DOHH2 (cell line): ENCODE results near the gene ZNF638.
"Not testable (repeated sequence)": the region's sequence is repeated elsewhere in the genome, so short reads cannot be mapped to it uniquely, and the experiment has no call there.

ENCODE experiments used
- EZH2phosphoT487 ChIP-seq: fragments of 200-600 bp; sonication (generic); IDR thresholded peaks from 2 replicates; pipeline ENCODE4 v1.6.1; 2017; ENCODE audit warnings: borderline replicate concordance, mild to moderate bottlenecking, antibody characterized with exemption, low read length, moderate library complexity, mixed read lengths
- TF ChIP-seq, protein P1 (sequence below): fragments of 200-600 bp; sonication (generic); IDR thresholded peaks from one replicate; pipeline ENCODE4 v1.5.1; 2014; ENCODE audit warnings: antibody characterized with exemption, mild to moderate bottlenecking, low read depth, low read length; ENCODE audit not compliant: poor library complexity, severe bottlenecking

DNA sequence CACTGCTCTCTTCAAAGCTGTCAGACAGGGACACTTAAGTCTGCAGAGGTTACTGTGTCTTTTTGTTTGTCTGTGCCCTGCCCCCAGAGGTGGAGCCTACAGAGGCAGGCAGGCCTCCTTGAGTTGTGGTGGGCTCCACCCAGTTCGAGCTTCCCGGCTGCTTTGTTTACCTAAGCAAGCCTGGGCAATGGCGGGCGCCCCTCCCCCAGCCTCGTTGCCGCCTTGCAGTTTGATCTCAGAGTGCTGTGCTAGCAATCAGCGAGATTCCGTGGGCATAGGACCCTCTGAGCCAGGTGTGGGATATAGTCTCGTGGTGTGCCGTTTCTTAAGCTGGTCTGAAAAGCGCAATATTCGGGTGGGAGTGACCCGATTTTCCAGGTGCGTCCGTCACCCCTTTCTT is 85.3 kb downstream of the ZNF638 start:
- TF ChIP-seq, protein P1, sequence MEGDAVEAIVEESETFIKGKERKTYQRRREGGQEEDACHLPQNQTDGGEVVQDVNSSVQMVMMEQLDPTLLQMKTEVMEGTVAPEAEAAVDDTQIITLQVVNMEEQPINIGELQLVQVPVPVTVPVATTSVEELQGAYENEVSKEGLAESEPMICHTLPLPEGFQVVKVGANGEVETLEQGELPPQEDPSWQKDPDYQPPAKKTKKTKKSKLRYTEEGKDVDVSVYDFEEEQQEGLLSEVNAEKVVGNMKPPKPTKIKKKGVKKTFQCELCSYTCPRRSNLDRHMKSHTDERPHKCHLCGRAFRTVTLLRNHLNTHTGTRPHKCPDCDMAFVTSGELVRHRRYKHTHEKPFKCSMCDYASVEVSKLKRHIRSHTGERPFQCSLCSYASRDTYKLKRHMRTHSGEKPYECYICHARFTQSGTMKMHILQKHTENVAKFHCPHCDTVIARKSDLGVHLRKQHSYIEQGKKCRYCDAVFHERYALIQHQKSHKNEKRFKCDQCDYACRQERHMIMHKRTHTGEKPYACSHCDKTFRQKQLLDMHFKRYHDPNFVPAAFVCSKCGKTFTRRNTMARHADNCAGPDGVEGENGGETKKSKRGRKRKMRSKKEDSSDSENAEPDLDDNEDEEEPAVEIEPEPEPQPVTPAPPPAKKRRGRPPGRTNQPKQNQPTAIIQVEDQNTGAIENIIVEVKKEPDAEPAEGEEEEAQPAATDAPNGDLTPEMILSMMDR, result not testable (repeated sequence)
- TF ChIP-seq EZH2phosphoT487, result not testable (repeated sequence)
